Fibroblast of skin of left biceps (primary cell): ENCODE measurements around the gene FBP1.

Experiments used
- DNase-seq, 2 experiments: peaks; one replicate each; pipeline ENCODE4 v3.0.0-alpha.2; 2013; ENCODE audit warnings: low read depth in 2 of 2

The FBP1 gene

DNA sequence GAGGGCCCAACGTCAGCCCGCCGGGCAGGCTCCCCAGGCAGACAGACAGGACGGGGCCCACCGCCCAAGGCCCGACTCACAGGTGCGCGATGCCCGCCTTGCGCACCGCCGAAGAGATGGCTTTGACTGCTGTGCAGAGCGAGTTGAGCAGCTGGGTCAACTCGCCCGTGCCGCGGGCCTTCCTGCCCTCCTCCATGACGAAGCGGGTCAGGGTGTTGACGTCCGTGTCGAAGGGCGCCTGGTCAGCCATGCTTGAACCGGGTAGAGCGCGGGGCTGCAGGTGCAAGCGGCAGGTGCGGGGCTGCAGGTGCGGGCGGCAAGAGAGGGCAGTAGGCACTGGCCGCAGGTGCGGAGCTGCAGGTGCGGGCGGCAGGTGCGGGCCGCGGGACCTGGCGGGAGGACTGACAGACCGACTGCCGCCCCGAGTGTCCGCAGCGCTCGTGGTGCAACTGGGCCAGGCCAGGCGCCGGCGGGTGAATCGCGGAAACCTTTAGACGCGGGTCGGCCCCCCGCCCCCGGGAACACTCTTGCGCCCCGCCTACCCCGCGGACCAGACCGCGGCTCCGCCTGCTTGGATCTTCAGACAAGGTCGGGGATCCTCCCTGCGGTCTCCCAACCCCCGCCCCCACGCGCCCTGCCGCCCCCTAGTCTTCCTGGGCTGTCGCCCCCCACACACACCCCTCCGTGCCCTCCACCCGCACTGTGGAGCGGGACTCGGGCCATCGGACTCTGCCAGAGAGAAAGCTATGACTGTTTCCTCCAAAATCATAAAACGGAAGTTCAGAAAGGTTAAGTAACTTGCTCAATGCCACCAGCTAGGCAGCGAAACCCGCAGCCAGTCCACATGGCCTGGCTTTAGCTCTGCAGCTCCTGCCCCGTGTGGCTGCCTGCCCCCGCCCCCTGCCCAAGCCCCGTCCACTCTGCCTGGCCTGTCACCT is at the start of gene FBP1:
FBP1 (minus strand) TSS at position 458 of the 938 bp plus-strand sequence; CDS start at position 250, 208 bp downstream.
- no peak for DNase-seq

- no peak for DNase-seq
Measured at GRCh38 chr9:94687451-94687850, 48.1 kb upstream of the FBP1 start.

DNA sequence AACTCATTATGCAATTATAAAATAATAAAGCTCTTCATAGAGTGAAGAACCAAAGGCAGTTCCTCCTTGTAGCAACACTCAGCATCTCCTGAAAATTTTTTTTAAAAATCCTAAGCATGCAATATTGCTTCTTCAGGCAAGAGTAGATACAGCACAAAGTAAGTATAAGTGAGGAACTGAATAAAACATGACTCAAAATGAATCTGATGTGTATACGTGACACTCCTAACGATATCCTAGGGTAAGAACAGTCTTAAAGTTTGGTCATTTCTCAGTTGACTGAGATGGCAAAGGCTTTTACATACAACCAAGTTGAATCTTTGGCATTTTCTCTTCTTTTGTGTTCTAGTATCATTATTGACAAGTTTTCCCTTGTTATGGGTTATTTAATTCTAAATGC is 46.0 kb upstream of the FBP1 start:
- DNase-seq = no peak

- peak; percentile 42 to 53 for DNase-seq
Measured at GRCh38 chr9:94681508-94681907, 42.2 kb upstream of the FBP1 start.

DNA sequence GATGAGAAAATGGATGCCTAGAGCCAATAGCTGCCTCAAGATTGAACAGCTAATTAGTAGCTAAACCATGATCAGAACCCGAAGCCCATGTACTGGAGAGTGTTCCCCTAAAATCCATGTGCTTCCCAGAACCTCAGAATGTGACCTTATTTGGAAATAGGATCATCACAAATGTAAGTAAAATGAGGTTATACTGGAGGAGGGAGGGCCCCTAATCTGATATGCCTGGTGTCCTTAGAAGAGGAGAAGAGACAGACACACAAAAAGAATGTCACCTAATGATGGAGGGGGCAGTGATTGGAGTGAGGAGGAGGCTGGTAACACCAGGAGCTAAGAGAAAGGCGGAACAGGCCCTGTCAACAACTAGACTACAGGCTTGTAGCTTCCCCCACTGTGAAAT is 41.3 kb upstream of the FBP1 start:
- DNase-seq = no peak

GRCh38 chr9:94680020-94680419 is 40.7 kb upstream of the FBP1 start:
- no peak for DNase-seq

- DNase-seq = no peak
Measured at GRCh38 chr9:94679587-94679986, 40.3 kb upstream of the FBP1 start.

GRCh38 chr9:94677929-94678328 is 38.6 kb upstream of the FBP1 start:
- no peak for DNase-seq

- no peak for DNase-seq
Measured at GRCh38 chr9:94676446-94677131, 37.3 kb upstream of the FBP1 start.

GRCh38 chr9:94675008-94675881 is 35.9 kb upstream of the FBP1 start:
- DNase-seq = peak; percentile 55 to 66

- peak in 1 of 2 experiments; percentile 34 for DNase-seq
Measured at GRCh38 chr9:94672811-94673487, 33.6 kb upstream of the FBP1 start.

GRCh38 chr9:94668928-94669729 is 29.8 kb upstream of the FBP1 start:
- DNase-seq = peak in 1 of 2 experiments; percentile 19

- DNase-seq = no peak
Measured at GRCh38 chr9:94668418-94668927, 29.2 kb upstream of the FBP1 start.

DNA sequence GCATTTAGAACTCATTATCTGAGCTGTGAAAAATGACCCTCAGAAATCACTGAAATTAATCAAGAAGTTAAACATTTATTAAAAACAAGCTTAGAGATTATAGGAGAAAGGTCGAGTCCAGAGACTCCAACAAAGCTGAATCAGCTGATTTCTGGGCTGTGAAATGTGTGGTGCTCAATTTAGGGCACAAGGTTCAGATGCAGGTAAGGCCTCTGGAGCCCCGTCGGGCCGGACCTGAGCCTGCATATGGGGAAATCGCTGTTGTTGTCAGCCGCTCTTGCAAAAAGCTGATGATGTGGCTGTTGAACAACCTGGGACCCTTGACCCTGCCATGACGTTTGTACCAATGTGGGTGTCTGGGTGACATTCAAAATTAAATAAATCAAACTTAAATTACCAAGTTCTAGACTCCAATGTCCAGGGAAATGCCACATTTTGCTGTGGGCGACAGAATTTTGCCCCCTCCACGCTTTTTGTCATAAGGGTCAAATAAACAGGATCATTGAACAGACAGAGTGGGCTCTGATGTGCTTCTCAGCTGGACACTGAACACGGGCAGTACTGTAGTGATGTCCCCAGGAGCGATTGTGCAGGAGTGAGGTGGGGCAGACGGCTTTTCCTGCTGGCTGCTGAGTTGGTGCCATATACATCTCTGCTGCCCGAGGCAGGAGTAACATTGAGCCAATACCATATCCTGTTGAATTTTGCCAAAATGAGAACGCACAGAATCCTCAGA is 27.2 kb upstream of the FBP1 start:
- DNase-seq = no peak

DNA sequence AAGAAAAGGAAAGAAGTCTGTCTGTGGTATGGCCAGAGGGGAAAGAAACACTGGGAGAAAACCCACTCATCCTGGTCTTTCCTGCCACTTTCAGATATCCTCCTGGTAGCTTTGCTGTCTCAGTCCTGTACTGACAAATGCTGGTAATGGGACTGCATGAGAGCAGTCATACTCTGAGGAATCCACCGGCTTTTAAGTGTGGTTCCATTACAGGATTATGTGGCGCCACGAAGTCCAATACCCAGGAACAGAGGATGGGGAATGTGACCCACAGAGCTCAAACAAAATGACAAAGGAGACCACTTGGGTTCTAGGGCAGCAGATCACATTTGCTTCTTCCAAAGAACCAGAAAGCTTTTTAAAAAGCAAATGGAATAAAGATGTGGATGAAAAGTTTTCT is 26.3 kb upstream of the FBP1 start:
- no peak for DNase-seq

DNA sequence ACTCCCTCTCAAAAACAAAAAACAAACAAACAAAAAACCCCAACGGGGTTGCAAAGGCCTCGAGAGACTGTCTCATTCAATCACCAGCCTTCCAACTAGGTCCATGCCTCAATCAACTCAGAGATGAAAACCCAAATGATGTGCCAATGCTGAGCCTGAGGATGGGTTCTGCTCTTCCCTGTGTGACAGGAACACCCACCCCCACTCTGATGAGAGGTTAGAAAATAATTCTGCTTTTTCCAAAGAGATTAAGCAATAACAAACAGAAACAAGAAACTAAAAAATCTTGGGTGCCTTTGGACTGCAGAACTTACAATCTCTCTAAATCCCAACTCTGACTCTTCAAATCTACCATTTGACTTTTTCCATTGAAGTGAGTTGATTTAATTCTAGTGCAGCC is 25.5 kb upstream of the FBP1 start:
- DNase-seq = no peak

GRCh38 chr9:94663640-94664039 is 24.3 kb upstream of the FBP1 start:
- DNase-seq = no peak

DNA sequence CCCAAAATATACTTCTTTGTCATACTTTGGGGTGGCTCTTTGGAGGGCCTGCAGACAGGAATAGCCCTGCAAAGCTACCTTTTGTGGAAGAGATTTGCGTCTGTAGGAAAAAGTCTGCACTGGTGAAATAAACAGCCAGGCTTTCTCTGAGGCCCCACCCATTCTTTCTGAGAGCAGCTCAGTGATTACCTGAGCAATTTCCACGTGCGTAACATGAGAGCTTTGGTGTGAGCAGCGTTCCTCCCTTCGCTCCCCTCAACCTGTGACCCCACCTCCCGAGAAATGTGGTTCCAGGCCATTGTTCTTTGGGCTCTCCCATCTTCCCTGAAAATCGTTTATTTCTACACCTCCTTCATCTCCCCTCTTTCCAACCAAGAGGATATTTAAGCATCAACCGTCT is 23.8 kb upstream of the FBP1 start:
- no peak for DNase-seq

GRCh38 chr9:94657021-94657725 is 17.9 kb upstream of the FBP1 start:
- no peak for DNase-seq
